ENCODE data around the gene TNFRSF4. TPM values are rescaled to one million over a fixed set of nuclear protein-coding genes. Genes with fewer than 3 reads are reported as not detected.
"Not testable (repeated sequence)": the region's sequence is repeated elsewhere in the genome, so short reads cannot be mapped to it uniquely, and the experiment has no call there.

Gene TNFRSF4
- total RNA-seq, 1 experiment from 2014 or later, result 0.62 TPM

GRCh38 chr1:1197188-1197500, 16.8 kb downstream of the TNFRSF4 start:
- no TSS peak for BruUV-seq (replicated peaks)

GRCh38 chr1:1196431-1197187, 17.3 kb downstream of the TNFRSF4 start:
- H3K9me3 ChIP-seq (ENCODE audit: control insufficient read depth, insufficient read depth, low read depth, low read length), result no peaks in the 10 kb centered on the region
- ChIA-PET CTCF (no interaction called here), POLR2A (no interaction called here)
- no peak overlapping the region for H3K4me3 ChIP-seq (ENCODE audit: low read depth in 2 of 2, low read length in 2 of 2)
- no peak for DNase-seq (ENCODE audit: low read depth, low spot score)
- TF ChIP-seq CTCF (IDR thresholded peaks at IDR 0.05), result no peak
- no peak for TF ChIP-seq POLR2AphosphoS5 (IDR thresholded peaks at IDR 0.05; ENCODE audit: low read depth, low read length)
- TF ChIP-seq TCF7L2 (IDR thresholded peaks at IDR 0.05; ENCODE audit: low read depth, low read length), result no peak
- TF ChIP-seq SIN3A (IDR thresholded peaks at IDR 0.05; ENCODE audit: borderline replicate concordance, insufficient read depth, low read depth, low read length), result no peak
- TF ChIP-seq REST (IDR thresholded peaks at IDR 0.05; ENCODE audit: insufficient read depth in 1 of 2, low read depth in 2 of 2, low read length in 1 of 2), result no peak
- H3K27ac ChIP-seq (ENCODE audit: low read length), result no peak overlapping the region
- in situ Hi-C loops (cut with HindIII; ENCODE audit: low pct_unique_long_range_greater_than_20kb, low sequenced_read_pairs) (no loop called here), intact Hi-C loops (cut with micrococcal nuclease; ENCODE audit: unreplicated experiment) (no loop called here)
- H3K4me1 ChIP-seq (ENCODE audit: control insufficient read depth, insufficient read depth, low read length), result no peaks in the 10 kb centered on the region
- no peak for ATAC-seq
- H3K27me3 ChIP-seq (ENCODE audit: control insufficient read depth, insufficient read depth, low read length), result no peaks in the 10 kb centered on the region
- BruUV-seq (replicated peaks), result no TSS peak
- H3K36me3 ChIP-seq (ENCODE audit: control insufficient read depth, insufficient read depth, low read length), result no peaks in the 10 kb centered on the region

More at GRCh38 chr1:1197188-1197500, 16.8 kb downstream of the TNFRSF4 start:
- ATAC-seq (no peak), DNase-seq (ENCODE audit: low read depth, low spot score) (no peak)
- Histone ChIP-seq H3K36me3 (ENCODE audit: control insufficient read depth, insufficient read depth, low read length) (no peaks in the 10 kb centered on the region), H3K27ac (ENCODE audit: low read length) (no peak overlapping the region), H3K27me3 (ENCODE audit: control insufficient read depth, insufficient read depth, low read length) (no peaks in the 10 kb centered on the region), H3K4me1 (ENCODE audit: control insufficient read depth, insufficient read depth, low read length) (no peaks in the 10 kb centered on the region), H3K9me3 (ENCODE audit: control insufficient read depth, insufficient read depth, low read depth, low read length) (no peaks in the 10 kb centered on the region), H3K4me3 (ENCODE audit: low read depth in 2 of 2, low read length in 2 of 2) (no peak overlapping the region)
- CTCF ChIA-PET, result no interaction called here
- intact Hi-C loops (cut with micrococcal nuclease; ENCODE audit: unreplicated experiment), result no loop called here
- in situ Hi-C loops (cut with HindIII; ENCODE audit: low pct_unique_long_range_greater_than_20kb, low sequenced_read_pairs), result no loop called here
- POLR2A ChIA-PET, result no interaction called here
- TF ChIP-seq CTCF (IDR thresholded peaks at IDR 0.05), result no peak
- no peak for TF ChIP-seq SIN3A (IDR thresholded peaks at IDR 0.05; ENCODE audit: borderline replicate concordance, insufficient read depth, low read depth, low read length)
- no peak for TF ChIP-seq POLR2AphosphoS5 (IDR thresholded peaks at IDR 0.05; ENCODE audit: low read depth, low read length)
- no peak for TF ChIP-seq REST (IDR thresholded peaks at IDR 0.05; ENCODE audit: insufficient read depth in 1 of 2, low read depth in 2 of 2, low read length in 1 of 2)
- no peak for TF ChIP-seq TCF7L2 (IDR thresholded peaks at IDR 0.05; ENCODE audit: low read depth, low read length)

GRCh38 chr1:1195726-1196125, 18.2 kb downstream of the TNFRSF4 start:
- H3K27ac ChIP-seq (ENCODE audit: low read length); in situ Hi-C loops (cut with HindIII; ENCODE audit: low pct_unique_long_range_greater_than_20kb, low sequenced_read_pairs); H3K27me3 ChIP-seq (ENCODE audit: control insufficient read depth, insufficient read depth, low read length); BruUV-seq (replicated peaks); ATAC-seq; DNase-seq (ENCODE audit: low read depth, low spot score); H3K4me3 ChIP-seq (ENCODE audit: low read depth in 2 of 2, low read length in 2 of 2); H3K36me3 ChIP-seq (ENCODE audit: control insufficient read depth, insufficient read depth, low read length); POLR2A ChIA-PET; CTCF ChIA-PET; H3K9me3 ChIP-seq (ENCODE audit: control insufficient read depth, insufficient read depth, low read depth, low read length); H3K4me1 ChIP-seq (ENCODE audit: control insufficient read depth, insufficient read depth, low read length); intact Hi-C loops (cut with micrococcal nuclease; ENCODE audit: unreplicated experiment): not testable (repeated sequence)

Data from Panc1 (cell line).